Chondrocyte (in vitro differentiated cells): ENCODE results near the gene ALK. TPM values are rescaled to one million over a fixed set of nuclear protein-coding genes. Genes with fewer than 3 reads are reported as not detected.
"Not testable (repeated sequence)": the region's sequence is repeated elsewhere in the genome, so short reads cannot be mapped to it uniquely, and the experiment has no call there.

Experiments used
- DNase-seq: peaks from one replicate; pipeline ENCODE4 v3.0.0; 2021; ENCODE audit warnings: mixed read lengths, low spot score
- H3K27ac Mint-ChIP-seq: one replicate; pipeline ENCODE4 v1.8.0; 2021; ENCODE audit warnings: mild to moderate bottlenecking, moderate library complexity, mixed read lengths; ENCODE audit not compliant: unreplicated experiment
- H3K27me3 Mint-ChIP-seq: 2 replicates; pipeline ENCODE4 v1.8.0; 2021; ENCODE audit warnings: low read depth, mixed read lengths
- H3K36me3 Mint-ChIP-seq: 2 replicates; pipeline ENCODE4 v1.8.0; 2021; ENCODE audit warnings: low read depth, mixed read lengths
- H3K4me1 Mint-ChIP-seq: 2 replicates; pipeline ENCODE4 v1.8.0; 2021; ENCODE audit warnings: low read depth, mild to moderate bottlenecking, mixed read lengths
- H3K4me3 Mint-ChIP-seq: one replicate; pipeline ENCODE4 v1.8.0; 2021; ENCODE audit warnings: mild to moderate bottlenecking, moderate library complexity, mixed read lengths; ENCODE audit not compliant: unreplicated experiment
- H3K9me3 Mint-ChIP-seq: 2 replicates; pipeline ENCODE4 v1.8.0; 2021; ENCODE audit warnings: low read depth, mixed read lengths
- CTCF ChIP-seq: fragments of 200-600 bp; sonication (generic); IDR thresholded peaks from 2 replicates; pipeline ENCODE4 v1.5.0; 2021; ENCODE audit warnings: antibody characterized with exemption, mild to moderate bottlenecking, moderate library complexity
- total RNA-seq: library from RNA; stranded (reverse); gene quantifications from 3 replicates; pipeline ENCODE4 v1.2.1, GENCODE V29; 2021

Gene ALK
- total RNA-seq, 1 donor from 2014 or later, result 0.07 TPM

- H3K36me3 Mint-ChIP-seq, DNase-seq, H3K27me3 Mint-ChIP-seq: not testable (repeated sequence)
Measured at GRCh38 chr2:29824145-29824544, 97.2 kb downstream of the ALK start.

GRCh38 chr2:29821591-29821990 lies 99.8 kb downstream of the ALK start:
- no peak overlapping the region for H3K27ac Mint-ChIP-seq
- no peak overlapping the region for H3K4me3 Mint-ChIP-seq
- DNase-seq, result no peak
- peaks cover 13% of the 10 kb centered on the region for H3K27me3 Mint-ChIP-seq
- TF ChIP-seq CTCF, result no peak
- H3K36me3 Mint-ChIP-seq, result no peaks in the 10 kb centered on the region
- H3K9me3 Mint-ChIP-seq, result peaks cover under 1% of the 10 kb centered on the region
- H3K4me1 Mint-ChIP-seq, result no peaks in the 10 kb centered on the region

More at GRCh38 chr2:29824145-29824544, 97.2 kb downstream of the ALK start:
- peak; percentile 66 for TF ChIP-seq CTCF
- H3K27ac Mint-ChIP-seq, H3K4me1 Mint-ChIP-seq, H3K4me3 Mint-ChIP-seq: not testable (repeated sequence)
- H3K9me3 Mint-ChIP-seq, result peaks cover 10% of the 10 kb centered on the region

GRCh38 chr2:29819570-29819969 lies 101.8 kb downstream of the ALK start:
- H3K9me3 Mint-ChIP-seq, result no peaks in the 10 kb centered on the region
- no peak overlapping the region for H3K4me3 Mint-ChIP-seq
- no peak overlapping the region for H3K27ac Mint-ChIP-seq
- no peak for TF ChIP-seq CTCF
- H3K4me1 Mint-ChIP-seq, result no peaks in the 10 kb centered on the region
- no peak for DNase-seq
- H3K27me3 Mint-ChIP-seq, result peaks cover 20% of the 10 kb centered on the region
- H3K36me3 Mint-ChIP-seq, result no peaks in the 10 kb centered on the region

- no peaks in the 10 kb centered on the region for H3K36me3 Mint-ChIP-seq
- H3K4me3 Mint-ChIP-seq, result no peak overlapping the region
- no peak overlapping the region for H3K27ac Mint-ChIP-seq
- H3K27me3 Mint-ChIP-seq, result peaks cover 24% of the 10 kb centered on the region
- no peak for TF ChIP-seq CTCF
- H3K4me1 Mint-ChIP-seq, result no peaks in the 10 kb centered on the region
- H3K9me3 Mint-ChIP-seq, result no peaks in the 10 kb centered on the region
- DNase-seq, result no peak
Measured at GRCh38 chr2:29817801-29818680, 103.3 kb downstream of the ALK start.

GRCh38 chr2:29817299-29817698 lies 104.1 kb downstream of the ALK start:
- Mint-ChIP-seq H3K27me3 (peaks cover 24% of the 10 kb centered on the region), H3K9me3 (no peaks in the 10 kb centered on the region), H3K27ac (no peak overlapping the region), H3K4me1 (no peaks in the 10 kb centered on the region), H3K4me3 (no peak overlapping the region), H3K36me3 (no peaks in the 10 kb centered on the region)
- TF ChIP-seq CTCF, result no peak
- DNase-seq, result no peak
